Measurements from ENCODE around the gene RASGRF1. TPM values are rescaled to one million over a fixed set of nuclear protein-coding genes. Genes with fewer than 3 reads are reported as not detected.

The RASGRF1 gene
- total RNA-seq, 1 donor from 2014 or later = not detected

DNA sequence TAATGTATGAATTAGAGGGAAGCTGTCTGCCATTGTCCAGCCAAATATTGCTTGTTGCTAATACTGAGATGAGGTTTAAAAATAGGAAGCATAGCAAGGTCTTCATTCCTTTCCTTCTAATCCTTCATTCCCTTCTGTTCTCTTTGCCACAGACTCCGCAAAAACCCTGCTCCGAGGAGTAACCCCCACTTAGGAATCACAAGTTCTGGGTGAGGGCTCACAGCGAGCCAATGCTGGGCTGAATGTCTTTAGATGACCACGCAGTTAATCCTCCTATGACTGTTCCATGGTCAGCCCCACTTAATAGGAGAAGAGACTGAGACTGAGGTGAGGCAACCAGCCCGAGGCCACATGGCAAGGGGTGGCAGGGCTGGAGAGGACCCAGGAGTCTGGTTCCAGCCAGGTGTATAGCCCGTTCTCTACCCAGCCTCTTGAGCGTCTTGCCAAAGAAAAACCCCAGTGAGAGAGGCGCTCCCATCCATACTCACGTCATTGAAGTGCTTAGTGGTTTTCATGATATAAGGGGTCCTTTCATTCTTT lies 100.8 kb downstream of the RASGRF1 start:
- DNase-seq (ENCODE audit: low spot score) (no peak), ATAC-seq (no peak)

DNA sequence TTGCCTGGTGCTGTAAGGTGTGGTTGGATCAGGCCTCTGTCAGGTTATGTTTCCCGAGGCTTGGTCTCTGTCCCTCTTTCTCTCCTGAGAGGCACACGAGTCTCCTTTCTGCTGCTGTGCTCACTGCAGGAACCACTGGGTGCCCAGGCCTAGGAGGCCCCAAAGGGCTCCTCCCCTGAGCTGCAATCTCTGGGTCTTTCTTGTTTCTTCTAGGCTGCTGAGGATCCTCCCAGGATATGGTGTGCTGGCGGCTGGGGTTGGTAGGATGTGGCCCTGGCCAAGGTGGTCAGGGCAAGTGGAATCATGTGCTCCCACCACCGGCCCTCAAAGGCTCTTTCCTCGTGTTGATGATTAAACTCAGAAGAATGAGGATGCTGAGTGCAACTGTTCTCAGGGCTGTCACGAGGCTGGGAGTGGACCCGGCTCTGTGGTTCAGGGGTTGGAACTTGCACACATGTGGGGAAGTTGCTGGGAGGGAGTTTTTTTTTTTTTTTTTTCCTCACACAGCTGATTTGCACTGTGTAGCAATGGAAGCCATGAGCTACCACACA lies 102.1 kb downstream of the RASGRF1 start:
- ATAC-seq (peak; percentile 49), DNase-seq (ENCODE audit: low spot score) (no peak)

DNA sequence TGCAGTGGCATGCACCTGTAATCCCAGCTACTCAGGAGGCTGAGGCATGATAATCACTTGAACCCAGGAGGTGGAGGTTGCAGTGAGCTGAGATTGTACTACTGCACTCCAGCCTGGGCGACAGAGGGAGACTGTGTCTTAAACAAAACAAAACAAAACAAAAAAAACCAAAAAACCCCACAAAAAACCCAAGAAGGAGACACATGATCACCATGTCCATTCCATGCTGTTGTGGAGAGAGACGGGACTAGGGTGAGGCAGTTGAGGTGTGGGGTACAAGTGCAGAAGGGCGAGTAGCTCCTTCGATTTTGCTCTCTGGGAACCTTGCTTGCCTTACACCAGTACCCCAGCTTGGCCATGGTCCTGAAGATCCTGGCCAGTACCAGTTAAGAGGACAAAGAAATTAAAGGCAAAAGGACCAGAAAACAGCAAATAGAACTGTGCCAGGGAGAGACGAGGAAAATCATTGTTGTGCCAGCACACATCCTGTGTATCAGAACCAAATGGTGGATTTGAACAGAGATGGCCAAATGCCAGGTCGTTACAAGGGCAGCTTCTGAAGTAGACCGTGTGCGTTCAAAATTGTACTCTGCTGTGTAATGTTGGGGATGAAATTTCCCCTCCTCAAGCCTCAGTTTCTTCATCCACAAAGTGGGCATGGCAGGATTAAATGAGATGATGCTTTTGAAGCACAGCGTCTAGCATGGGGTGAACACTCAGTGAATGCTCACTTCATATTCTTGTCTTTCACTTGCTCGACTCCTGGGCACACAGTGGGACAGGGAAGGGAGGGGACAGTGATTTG lies 102.8 kb downstream of the RASGRF1 start:
- DNase-seq (ENCODE audit: low spot score) = no peak
- ATAC-seq = no peak

DNA sequence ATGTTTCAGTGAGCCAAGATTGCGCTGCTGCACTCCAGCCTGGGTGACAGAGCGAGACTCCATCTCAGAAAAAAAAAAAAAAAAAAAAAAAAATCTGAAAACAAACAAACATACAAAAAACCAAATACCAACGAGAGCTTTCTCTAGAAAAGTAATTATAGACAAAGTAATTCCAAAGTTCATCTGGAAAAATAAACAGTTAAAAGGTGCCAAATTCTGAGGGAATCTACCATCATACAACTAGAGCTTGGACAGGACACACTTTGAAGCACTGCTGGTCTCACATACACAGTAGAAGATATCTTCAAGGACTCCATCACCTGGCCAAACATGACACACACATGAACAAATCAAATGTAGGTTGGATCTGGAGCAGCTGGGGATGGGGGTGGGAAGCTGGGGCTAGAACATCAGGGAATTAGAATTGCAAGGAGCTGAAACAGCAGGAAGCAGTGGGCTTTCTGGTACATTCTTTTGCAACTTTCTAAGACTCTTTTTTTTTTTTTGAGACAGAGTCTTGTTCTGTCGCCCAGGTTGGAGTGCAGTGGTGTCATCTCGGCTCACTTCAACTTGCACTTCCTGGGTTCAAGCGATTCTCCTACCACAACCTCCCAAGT lies 104.6 kb downstream of the RASGRF1 start:
- DNase-seq (ENCODE audit: low spot score) (no peak), ATAC-seq (peak; percentile 73)

DNA sequence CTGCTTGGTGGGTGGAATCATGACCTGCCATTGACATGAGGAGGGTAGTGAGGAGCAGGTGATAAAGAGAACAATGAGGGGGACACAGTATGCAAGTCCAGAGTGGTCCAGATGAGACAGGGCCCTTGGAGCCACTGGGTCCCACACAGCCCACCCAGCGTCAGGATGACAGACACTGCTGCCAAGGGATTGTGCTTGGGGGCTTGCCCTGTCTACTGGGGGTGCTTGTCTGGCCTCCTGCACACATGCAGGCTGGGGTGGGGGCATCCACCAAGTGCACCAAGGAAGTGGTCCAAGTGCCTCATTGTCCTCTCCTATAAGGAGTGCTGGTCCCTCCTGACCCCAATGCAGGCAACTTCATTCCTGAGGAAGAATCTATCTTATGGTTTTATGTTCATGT lies 106.5 kb downstream of the RASGRF1 start:
- no peak for DNase-seq (ENCODE audit: low spot score)
- ATAC-seq = no peak

DNA sequence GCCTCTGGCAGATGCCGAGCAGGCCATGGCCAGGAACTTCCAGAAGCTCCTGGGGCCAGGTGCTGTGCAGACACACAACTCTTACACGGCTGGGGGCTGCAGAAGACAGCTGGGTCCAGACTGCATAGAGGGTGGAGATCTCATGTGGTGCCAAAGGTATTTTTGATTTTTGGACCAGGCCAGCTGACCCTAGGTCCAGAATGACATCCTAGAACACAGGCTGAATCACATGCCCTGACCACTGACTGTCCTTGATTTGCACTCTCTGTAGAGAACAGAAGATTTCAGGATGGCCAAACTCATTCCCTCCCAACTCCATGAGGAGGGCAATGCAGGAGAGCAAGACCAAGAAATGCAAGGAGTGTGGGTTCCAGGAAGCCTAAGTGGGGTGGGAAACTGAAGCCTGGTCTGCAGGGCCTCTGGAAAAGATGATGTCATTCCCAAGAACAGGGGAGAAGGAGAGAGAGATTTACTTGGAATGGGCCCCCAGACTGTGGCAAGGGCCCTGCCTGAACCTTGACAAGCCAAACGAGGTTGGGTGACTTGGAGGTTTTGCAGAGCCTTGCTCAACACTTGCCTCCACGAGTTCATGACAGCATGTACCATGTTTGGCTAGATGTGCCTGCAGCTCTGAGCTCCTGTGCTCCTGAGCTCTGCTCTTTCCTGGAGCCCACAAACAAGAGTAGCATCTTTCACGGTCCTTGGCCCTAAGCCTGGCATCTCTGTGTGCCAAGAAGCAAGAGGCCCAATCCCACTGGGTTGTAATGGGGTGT lies 107.2 kb downstream of the RASGRF1 start:
- ATAC-seq (no peak), DNase-seq (ENCODE audit: low spot score) (no peak)

DNA sequence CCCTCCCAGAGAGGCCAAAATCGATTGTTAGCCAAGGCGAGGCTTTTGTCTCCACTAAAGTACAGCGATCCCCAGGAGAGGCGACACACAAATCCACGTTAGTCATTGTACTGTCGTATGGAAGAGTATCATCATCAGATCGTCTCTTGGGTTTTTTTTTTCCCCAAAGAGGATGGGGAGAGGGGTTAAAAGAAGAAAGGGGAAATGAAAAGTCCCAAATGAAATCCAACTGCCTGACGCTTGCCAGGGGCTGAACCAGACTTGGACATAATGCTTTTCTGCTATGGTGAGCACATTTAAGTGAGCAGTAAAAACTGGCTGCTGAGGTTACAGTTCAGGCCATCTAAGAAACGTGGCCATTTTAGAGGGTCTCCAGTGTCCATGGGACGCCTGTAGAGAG lies 107.8 kb downstream of the RASGRF1 start:
- DNase-seq (ENCODE audit: low spot score) (no peak), ATAC-seq (no peak)

DNA sequence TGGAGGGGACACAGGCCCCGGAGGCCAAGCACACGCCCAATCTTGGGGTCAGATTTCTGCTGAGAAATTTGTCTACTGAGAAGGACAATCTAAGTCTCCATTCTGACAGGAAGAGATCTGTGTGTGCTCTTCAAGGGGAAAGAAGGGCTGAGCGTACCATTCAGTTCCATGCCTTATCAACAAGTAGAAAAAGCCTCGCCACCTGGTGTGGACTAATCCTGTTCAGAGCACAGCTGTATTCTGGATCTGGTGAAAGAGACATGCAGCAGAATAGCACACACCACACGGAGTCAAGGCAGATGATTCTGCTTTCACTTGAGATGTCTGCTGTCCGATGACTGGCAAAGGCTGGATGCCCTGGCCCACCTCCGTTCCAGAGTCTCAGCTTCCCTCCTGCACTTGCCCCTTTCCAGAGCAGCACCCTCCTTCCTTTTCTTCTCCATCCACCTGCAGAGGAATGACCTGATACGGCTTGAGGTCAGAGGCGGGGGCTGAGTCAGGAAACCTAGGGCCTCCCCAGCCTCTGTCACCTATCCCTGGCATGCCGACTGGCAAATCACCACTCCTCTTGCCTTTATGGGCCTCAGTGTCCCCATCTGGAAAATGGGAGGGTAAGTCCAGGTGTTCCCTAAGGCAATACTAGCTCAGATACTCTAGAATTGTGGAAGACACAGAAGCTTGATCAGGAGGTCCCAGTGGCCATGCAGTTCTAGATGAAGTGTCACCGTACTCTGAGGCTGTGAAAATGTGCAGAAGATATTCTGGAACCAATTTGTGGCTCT lies 108.9 kb downstream of the RASGRF1 start:
- no peak for ATAC-seq
- DNase-seq (ENCODE audit: low spot score) = no peak

DNA sequence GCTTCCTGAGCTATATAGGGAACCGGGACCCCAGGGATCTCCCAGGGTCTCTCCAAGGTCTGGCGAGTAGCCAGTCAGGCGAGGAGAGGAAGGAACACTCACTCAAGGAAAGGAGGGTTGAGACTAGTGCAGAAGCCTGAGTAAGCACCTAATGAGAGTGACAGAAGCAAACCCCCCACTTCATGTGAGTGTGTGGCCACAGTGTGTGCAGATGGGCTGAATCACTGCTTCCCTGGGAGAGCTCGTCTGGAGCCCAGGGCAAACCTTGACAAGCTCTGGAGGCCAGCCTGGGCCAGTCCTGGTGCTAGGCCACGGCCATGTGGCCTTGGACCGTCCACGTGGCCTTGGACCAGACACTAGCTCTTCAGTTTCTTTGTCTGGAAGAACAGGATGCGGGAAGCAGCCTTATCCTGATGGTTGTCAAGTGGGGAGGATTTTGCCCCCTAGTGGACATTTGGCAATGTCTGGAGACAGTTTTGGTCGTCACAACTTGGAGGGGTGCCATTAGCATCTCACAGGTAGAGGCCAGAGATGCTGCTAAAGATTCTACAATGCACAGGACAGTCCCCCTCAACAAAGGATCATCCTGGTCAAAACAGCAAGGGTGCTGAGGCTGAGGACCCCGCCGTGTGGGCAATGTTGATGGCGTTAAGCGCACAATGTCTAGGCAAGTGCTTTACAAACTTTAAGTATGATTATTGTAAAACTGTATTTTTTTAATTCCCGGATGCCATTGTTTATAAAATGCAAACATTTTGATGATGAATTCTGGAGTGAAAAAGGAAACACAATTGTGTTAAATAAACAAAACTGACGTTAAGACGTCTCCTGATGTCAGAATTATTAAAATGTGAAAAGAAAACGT lies 110.9 kb downstream of the RASGRF1 start:
- ATAC-seq (peak; percentile 89), DNase-seq (ENCODE audit: low spot score) (peak; percentile 80)

DNA sequence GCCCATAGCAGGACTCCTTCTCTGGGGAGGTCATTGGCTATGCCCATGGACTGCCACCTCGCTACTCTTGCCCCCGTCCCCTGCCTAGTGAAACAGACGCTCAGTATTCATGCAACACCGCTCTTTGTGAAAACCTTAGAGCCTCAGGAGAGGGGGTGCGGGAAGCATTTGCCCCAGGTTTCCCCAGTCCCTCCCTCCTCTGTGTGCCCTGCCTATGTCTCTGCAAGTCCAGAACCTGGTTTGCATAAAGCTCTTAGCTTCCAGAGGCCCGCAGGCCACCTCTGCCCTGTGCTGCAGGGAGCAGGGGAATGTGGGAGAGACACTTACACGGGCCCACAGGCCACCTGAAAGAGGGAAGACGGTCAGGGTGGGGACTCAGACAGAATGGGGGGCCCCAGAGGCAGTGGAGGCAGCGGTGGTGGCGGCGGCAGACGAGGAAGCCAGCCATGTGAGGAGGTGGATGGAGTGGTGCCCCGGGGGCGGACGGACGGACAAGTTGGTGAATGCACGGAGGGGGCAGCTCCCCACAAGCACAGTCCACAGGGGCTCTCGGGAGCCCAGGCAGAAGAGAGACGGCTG lies 111.9 kb downstream of the RASGRF1 start:
- DNase-seq (ENCODE audit: low spot score) (no peak), ATAC-seq (no peak)

DNA sequence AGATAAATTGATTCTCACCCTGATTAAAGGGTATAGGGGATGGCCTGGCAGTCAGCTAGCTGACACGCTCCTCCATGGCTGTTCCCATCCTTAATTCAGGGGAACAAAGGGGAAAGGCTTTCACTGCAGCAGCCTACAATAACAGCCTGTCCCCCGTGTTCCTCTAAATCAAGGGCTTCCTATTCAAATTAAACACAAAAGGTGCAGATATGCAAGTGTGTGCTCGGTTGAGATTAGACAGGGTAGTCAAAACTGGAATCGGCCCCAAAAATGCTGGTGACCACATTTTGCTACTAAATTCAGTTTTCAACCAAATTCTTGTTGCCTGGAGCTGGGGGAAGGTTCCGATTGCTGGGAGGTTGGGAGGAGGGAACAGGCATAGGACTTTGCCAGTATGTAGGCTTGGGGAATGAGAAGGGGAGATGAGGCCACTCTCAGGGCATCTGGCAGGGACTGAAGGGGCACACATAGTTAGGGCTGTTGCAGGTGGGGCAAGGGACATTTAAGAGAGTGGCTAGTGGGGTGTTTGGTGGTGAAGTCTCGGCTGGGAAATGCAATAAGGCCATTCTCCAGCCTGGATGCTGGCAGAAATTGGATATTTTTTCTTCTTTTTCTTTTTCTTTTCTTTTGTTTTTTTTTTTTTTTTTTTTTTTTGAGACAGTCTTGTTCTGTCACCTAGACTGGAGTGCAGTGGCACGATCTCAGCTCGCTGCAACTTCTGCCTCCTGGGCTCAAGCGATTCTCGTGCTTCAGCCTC lies 112.8 kb downstream of the RASGRF1 start:
- DNase-seq (ENCODE audit: low spot score) = no peak
- no peak for ATAC-seq

DNA sequence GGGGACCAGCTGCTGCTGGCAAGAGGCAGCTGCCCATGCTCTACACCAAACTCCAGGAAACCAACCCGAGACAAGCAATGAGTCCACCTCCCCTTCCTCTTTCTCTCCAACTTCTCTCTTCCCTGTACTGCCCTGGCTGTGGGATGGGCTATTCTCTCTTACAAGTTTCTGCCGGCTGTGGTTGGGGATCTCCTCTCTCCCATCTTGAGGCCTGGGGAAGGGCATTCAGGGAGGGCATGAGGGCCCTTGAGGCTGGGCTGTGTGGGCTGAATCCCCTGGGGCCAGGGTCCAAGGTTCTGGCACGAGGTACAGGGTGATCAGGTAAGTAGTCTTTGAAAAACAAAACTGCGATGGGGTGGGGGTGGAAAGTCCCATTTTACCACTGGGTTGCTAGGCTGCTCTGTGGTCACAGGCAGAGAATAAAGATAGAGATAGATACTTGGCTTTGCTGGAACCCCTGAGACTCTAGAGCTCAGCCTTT lies 113.4 kb downstream of the RASGRF1 start:
- ATAC-seq (peak; percentile 22), DNase-seq (ENCODE audit: low spot score) (no peak)

DNA sequence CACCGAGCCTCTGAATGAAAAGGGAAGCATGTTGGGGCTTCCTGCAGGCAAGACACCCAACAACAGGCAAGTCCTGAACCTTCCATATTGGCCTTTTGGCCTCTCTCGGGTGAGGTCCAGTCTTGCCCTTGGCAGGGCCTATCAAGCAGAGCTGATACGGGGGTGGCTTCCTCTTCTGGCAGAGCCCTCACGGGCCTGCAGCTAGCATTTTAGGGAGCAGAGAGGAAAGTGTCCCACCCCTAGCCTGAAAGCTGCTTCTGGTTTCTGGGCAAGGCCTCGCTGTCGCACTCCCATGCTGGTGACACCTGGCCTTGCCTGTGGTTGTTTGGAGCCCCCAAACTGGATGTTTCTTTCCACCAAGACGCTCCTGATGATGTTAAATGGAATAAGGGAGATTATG lies 113.9 kb downstream of the RASGRF1 start:
- no peak for DNase-seq (ENCODE audit: low spot score)
- no peak for ATAC-seq

DNA sequence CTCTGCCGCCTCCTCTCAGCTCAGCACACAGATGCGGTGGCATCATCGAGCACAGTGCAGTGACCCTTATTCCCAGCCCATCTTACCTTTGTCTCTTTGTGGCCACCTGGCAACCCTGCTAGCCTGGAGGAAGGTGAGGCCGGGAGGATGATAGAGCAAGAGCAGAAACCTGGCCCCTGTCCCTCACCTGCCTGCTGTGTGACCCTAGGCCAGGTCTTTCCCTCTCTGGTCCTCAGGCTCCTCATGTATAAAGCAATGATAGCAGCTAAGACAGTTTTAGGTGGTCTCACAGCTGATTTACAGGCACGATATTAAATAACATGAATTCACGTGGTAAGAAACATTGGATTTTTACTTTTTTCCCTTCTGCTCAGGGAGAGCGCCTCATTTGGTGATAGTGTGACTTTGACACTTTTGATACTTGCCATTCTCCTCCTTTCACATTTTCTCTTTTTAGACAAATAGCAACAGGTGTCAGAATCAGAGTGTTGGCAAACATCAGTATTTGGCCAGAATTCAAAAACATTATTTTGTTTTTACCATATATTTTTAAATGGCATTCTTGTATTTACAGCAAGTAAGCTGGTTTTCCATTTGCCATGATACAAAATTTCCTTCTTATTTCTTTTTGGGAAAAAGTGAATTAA lies 116.2 kb downstream of the RASGRF1 start:
- DNase-seq (ENCODE audit: low spot score) = no peak
- no peak for ATAC-seq

DNA sequence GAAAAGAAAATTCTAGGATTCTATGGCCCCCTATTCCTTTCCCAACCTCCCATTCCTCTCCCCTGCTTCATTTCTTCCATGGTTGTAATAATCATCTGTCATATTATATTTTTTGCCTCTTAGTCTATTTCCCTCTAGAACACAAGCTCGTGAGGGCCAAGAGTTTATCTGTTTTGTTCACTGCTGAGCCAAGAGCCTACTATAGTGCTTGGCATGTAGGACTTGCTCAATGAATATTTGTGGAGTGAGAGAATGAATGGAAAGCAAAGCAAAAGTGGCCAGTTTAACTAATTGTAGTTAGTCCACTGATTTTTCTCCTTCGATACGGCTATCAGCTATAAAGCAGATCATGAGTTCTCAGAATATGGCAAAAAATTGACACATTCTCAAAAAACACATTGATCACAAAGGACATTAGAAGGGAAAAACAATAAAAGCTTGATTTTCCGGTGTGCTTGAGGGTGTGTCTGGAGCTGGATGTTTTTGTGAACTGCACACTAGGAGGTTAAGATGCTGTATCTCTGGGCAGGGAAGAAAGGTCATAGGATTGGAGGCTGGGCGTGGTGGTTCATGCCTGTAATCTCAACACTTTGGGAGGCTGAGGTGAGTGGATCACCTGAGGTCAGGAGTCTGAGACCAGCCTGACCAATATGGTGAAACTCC lies 120.8 kb downstream of the RASGRF1 start:
- DNase-seq (ENCODE audit: low spot score) (no peak), ATAC-seq (peak; percentile 67)

DNA sequence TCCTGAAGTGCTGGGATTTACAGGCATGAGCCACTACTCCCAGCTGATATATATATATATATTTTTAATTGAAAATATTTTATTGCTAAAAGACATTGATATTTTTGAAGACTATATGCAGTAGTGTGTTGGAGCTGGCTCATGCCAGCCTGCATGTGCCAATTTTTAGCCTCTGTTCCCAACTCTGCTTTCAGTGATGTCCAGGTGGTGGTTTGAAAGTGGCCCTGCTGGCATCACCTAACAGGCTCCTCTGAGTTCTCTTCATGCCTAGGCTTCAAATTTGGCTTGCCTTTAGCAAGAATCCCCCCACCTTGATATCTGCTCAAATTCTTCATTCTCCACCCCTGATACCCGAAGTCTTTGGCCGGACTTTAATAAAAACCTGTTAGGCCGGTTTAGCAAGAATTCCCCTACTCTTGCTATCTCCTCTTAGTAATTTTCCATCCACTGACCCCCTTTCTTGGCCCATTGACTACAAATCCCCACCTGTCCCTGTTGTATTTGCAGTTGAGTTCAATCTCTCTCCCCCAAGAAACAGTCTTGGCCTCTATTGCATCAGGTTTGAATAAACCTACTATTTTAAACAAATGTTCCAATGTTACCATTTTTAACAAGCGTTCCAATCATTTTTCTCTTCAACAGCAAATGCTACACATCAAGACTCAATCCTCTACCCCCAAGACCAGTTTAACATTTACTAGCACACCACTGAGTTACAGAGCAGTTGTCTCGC lies 121.9 kb downstream of the RASGRF1 start:
- ATAC-seq = no peak
- DNase-seq (ENCODE audit: low spot score) = no peak

DNA sequence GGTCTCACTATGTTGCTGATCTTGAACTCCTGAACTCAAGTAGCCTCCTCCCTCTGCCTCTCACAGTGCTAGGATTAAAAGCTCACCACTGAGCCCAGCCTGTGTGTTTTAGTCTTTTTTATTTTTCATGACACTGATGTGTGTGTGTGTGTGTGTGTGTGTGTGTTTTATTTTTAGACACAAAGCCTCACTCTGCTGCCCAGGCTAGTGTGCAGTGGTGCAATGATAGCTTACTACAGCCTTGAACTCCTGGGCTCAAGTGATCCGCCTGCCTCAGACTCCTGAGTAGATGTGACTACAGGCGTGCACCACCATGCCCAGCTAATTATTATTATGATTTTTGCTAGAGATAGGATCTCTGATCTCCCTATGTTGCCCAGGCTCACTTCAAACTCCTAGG lies 122.5 kb downstream of the RASGRF1 start:
- ATAC-seq (no peak), DNase-seq (ENCODE audit: low spot score) (no peak)

Measured in left lobe of liver (tissue), 2 donors.